ENCODE measurements around the gene MANBA.

DNA sequence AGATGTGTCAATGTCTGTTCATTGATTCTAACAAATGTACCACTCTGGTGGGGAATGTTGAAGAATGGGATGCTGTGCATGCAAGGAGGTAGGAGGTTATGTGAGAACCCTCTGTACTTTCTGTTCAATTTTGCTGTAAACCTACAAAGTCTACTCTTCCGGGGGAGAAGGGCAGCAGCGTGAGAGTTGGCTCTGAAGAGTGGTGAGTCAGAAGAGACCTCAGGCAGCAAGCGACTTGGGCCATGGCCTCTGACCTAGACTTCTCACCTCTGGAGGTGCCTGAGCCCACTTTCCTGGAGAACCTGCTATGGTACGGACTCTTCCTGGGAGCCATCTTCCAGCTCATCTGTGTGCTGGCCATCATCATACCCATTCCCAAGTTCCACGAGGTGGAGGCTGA is 26.7 kb downstream of the MANBA start:
- TF ChIP-seq, protein P1, sequence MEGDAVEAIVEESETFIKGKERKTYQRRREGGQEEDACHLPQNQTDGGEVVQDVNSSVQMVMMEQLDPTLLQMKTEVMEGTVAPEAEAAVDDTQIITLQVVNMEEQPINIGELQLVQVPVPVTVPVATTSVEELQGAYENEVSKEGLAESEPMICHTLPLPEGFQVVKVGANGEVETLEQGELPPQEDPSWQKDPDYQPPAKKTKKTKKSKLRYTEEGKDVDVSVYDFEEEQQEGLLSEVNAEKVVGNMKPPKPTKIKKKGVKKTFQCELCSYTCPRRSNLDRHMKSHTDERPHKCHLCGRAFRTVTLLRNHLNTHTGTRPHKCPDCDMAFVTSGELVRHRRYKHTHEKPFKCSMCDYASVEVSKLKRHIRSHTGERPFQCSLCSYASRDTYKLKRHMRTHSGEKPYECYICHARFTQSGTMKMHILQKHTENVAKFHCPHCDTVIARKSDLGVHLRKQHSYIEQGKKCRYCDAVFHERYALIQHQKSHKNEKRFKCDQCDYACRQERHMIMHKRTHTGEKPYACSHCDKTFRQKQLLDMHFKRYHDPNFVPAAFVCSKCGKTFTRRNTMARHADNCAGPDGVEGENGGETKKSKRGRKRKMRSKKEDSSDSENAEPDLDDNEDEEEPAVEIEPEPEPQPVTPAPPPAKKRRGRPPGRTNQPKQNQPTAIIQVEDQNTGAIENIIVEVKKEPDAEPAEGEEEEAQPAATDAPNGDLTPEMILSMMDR (conservative IDR thresholded peaks at IDR 0.05; ENCODE audit: low read length): no peak
- no peak for TF ChIP-seq EZH2phosphoT487 (IDR thresholded peaks at IDR 0.05; ENCODE audit: borderline replicate concordance)

Measured in Loucy (cell line).